Body of pancreas (tissue), 4 donors: ENCODE measurements around the gene BPHL. TPM values are rescaled to one million over a fixed set of nuclear protein-coding genes. Genes with fewer than 3 reads are reported as not detected.

Experiments
- ATAC-seq: fragments of 150-250 bp; one replicate; pipeline ENCODE4 v1.9.1; 2016
- DNase-seq, 4 donors: peaks; one replicate each; pipeline ENCODE4 v3.0.0-alpha.2; 2019
- H3K27ac ChIP-seq, 4 donors: fragments of 200-600 bp; sonication (generic); 1 replicate in 3 of 4; 2 replicates in 1 of 4; pipeline versions ENCODE4 v1.5.1 to v1.6.1; 2016 to 2019; ENCODE audit warnings: mild to moderate bottlenecking in 1 of 4, mixed read lengths in 1 of 4, moderate library complexity in 1 of 4
- H3K27me3 ChIP-seq, 2 donors: fragments of 200-600 bp; sonication (generic); one replicate each; pipeline ENCODE4 v1.6.0; 2016; ENCODE audit warnings: mild to moderate bottlenecking in 1 of 2
- H3K36me3 ChIP-seq, 2 donors: fragments of 200-600 bp; sonication (generic); replicated peaks in 1 of 2; 2 replicates each; pipeline ENCODE4 v1.5.1; 2016; ENCODE audit warnings: low read depth in 2 of 2; ENCODE audit not compliant: insufficient read depth in 1 of 2
- H3K4me1 ChIP-seq: fragments of 200-600 bp; sonication (generic); one replicate; pipeline ENCODE4 v1.6.0; 2016
- H3K4me3 ChIP-seq, 2 donors: fragments of 200-600 bp; sonication (generic); 1 replicate in 1 of 2; 2 replicates in 1 of 2; pipeline ENCODE4 v1.5.1; 2016 to 2019
- H3K9me3 ChIP-seq, 3 donors: fragments of 200-600 bp; sonication (generic); 1 replicate in 2 of 3; 2 replicates in 1 of 3; pipeline ENCODE4 v1.5.1; 2016
- CTCF ChIP-seq, 7 experiments: fragments of 450-650 bp in 4 of 7; fragments of 200-600 bp in 3 of 7; sonication (generic) in 3 of 7; IDR thresholded peaks; one replicate each; pipeline ENCODE4 v1.5.1; 2016 to 2019; ENCODE audit warnings: antibody characterized with exemption in 7 of 7
- POLR2A ChIP-seq, 3 donors: fragments of 450-650 bp; IDR thresholded peaks; one replicate each; pipeline ENCODE4 v1.6.1; 2016; ENCODE audit warnings: antibody characterized with exemption in 3 of 3, mild to moderate bottlenecking in 2 of 3
- WGBS, 2 donors: methylation state at CpG; one replicate each; pipeline ENCODE4 v1.1.5; 2017; 5-methylcytosine and 5-hydroxymethylcytosine counted together
- intact Hi-C: fragments of 100-400 bp; cut with DNase I; formaldehyde crosslinking; loops from one replicate; pipeline ENCODE4 v1.15.1; 2023
- total RNA-seq, 2 donors: library from RNA; depleted of rRNA; stranded (reverse); fragments of >200 nt; gene quantifications; one replicate each; pipeline ENCODE4 v1.1.0, GENCODE V29; 2016

BPHL gene
- total RNA-seq, 2 donors from 2014 or later = 15.6 to 21.8 TPM

- TF ChIP-seq POLR2A (IDR thresholded peaks at IDR 0.05) = no peak
- no peak for TF ChIP-seq CTCF (IDR thresholded peaks at IDR 0.05)
- intact Hi-C loops = no loop called here
- no peak overlapping the region for H3K4me3 ChIP-seq
- no peaks in the 10 kb centered on the region for H3K4me1 ChIP-seq
- no peaks in the 10 kb centered on the region for H3K27me3 ChIP-seq
- H3K27ac ChIP-seq = no peak overlapping the region
- no peaks in the 10 kb centered on the region for H3K9me3 ChIP-seq
- DNase-seq (no peak), ATAC-seq (no peak)
- H3K36me3 ChIP-seq = peaks cover 0 to 27% of the 10 kb centered on the region in 2 donors
- 89 to 92% methylated on average over 3 to 4 of the region's 4 CpGs for WGBS, 2 donors
Measured at GRCh38 chr6:3090013-3090412, 28.5 kb upstream of the BPHL start.

GRCh38 chr6:3094815-3095214 lies 23.7 kb upstream of the BPHL start:
- no peaks in the 10 kb centered on the region for H3K27me3 ChIP-seq
- H3K4me1 ChIP-seq = no peaks in the 10 kb centered on the region
- peaks cover 0 to 14% of the 10 kb centered on the region in 2 donors for H3K36me3 ChIP-seq
- ATAC-seq (no peak), DNase-seq (no peak)
- H3K4me3 ChIP-seq = no peak overlapping the region
- 90 to 100% methylated on average over 2 of the region's 2 CpGs for WGBS, 2 donors
- no peak for TF ChIP-seq POLR2A (IDR thresholded peaks at IDR 0.05)
- TF ChIP-seq CTCF (IDR thresholded peaks at IDR 0.05) = no peak
- no peaks in the 10 kb centered on the region for H3K9me3 ChIP-seq
- intact Hi-C loops = no loop called here
- no peak overlapping the region for H3K27ac ChIP-seq

GRCh38 chr6:3102875-3103274 lies 15.6 kb upstream of the BPHL start:
- H3K36me3 ChIP-seq = peaks cover 17 to 19% of the 10 kb centered on the region in 2 donors
- no peak for ATAC-seq
- intact Hi-C loops = no loop called here
- no peak for DNase-seq
- TF ChIP-seq CTCF (IDR thresholded peaks at IDR 0.05) (no peak), POLR2A (IDR thresholded peaks at IDR 0.05) (no peak)
- no peaks in the 10 kb centered on the region for H3K9me3 ChIP-seq
- H3K27me3 ChIP-seq = no peaks in the 10 kb centered on the region
- no peak overlapping the region for H3K4me3 ChIP-seq
- WGBS, 2 donors = 87 to 90% methylated on average over 3 of the region's 3 CpGs
- H3K4me1 ChIP-seq = no peaks in the 10 kb centered on the region
- no peak overlapping the region for H3K27ac ChIP-seq

GRCh38 chr6:3108746-3109414 lies 9.6 kb upstream of the BPHL start:
- H3K36me3 ChIP-seq = peaks cover 21 to 22% of the 10 kb centered on the region in 2 donors
- intact Hi-C loops = no loop called here

More at GRCh38 chr6:3108746-3109414, 9.6 kb upstream of the BPHL start:
- DNase-seq = no peak
- no peak for ATAC-seq
- Histone ChIP-seq H3K27ac (no peak overlapping the region), H3K4me3 (no peak overlapping the region), H3K9me3 (no peaks in the 10 kb centered on the region), H3K4me1 (no peaks in the 10 kb centered on the region), H3K27me3 (no peaks in the 10 kb centered on the region)
- TF ChIP-seq CTCF (IDR thresholded peaks at IDR 0.05) (no peak), POLR2A (IDR thresholded peaks at IDR 0.05) (no peak)
- WGBS, 2 donors = 88 to 90% methylated on average over 10 of the region's 10 CpGs
